Activated T-helper 17 cell treated with anti-CD3 and anti-CD28 coated beads, Interleukin-2, amount 50 U/mL, for 72 hours (primary cell): ENCODE results near the gene FAM107B. TPM values are rescaled to one million over a fixed set of nuclear protein-coding genes. Genes with fewer than 3 reads are reported as not detected.
A peak's percentile ranks its signal among the peaks of the same experiment; 100 is the strongest.

Experiments used
- ATAC-seq: fragments of 150-1000 bp; cut with Tn5 transposase; replicated peaks from 2 replicates; pipeline ENCODE4 v1.10.0; 2021; ENCODE audit warnings: mild to moderate bottlenecking, moderate library complexity
- H3K27ac Mint-ChIP-seq: one replicate; pipeline ENCODE4 v1.8.0; 2022; ENCODE audit warnings: mixed read lengths
- H3K27me3 Mint-ChIP-seq: one replicate; pipeline ENCODE4 v1.8.0; 2022; ENCODE audit warnings: mixed read lengths
- H3K36me3 Mint-ChIP-seq: one replicate; pipeline ENCODE4 v1.8.0; 2022; ENCODE audit warnings: low read depth, mild to moderate bottlenecking, mixed read lengths
- H3K4me1 Mint-ChIP-seq: one replicate; pipeline ENCODE4 v1.8.0; 2022; ENCODE audit warnings: mixed read lengths
- H3K4me3 Mint-ChIP-seq: one replicate; pipeline ENCODE4 v1.8.0; 2022; ENCODE audit warnings: mild to moderate bottlenecking, mixed read lengths
- H3K9me3 Mint-ChIP-seq: one replicate; pipeline ENCODE4 v1.8.0; 2022; ENCODE audit warnings: mixed read lengths
- total RNA-seq, 2 donors: library from RNA; stranded (reverse); gene quantifications; one replicate each; pipeline ENCODE4 v1.2.3, GENCODE V29; 2022

The FAM107B gene
- total RNA-seq, 2 donors from 2014 or later: 143 to 188 TPM

DNA sequence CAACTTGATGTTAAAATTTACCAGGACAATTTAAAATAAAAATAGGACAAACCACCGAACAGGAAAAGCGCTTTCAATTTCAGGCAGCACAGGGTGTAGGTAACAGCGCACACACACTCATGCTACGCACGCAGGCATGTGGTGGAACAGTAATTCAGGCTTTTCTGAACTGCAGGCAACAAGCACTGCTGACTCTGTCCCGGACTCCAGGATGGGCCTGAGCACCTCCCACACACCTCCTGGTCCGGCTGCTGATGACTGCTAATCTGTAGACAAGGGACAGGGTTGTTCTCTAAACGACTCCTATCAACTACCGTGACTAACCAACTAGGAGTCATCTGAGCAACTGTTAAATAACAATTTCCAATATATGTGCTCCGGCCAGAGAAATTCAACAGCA is 251.4 kb downstream of the FAM107B start:
- Mint-ChIP-seq H3K9me3 (no peaks in the 10 kb centered on the region), H3K27me3 (no peaks in the 10 kb centered on the region), H3K27ac (peak overlapping the region; percentile 84), H3K4me1 (peaks cover 38% of the 10 kb centered on the region), H3K36me3 (peaks cover 100% of the 10 kb centered on the region), H3K4me3 (peak overlapping the region; percentile 56)
- ATAC-seq: peak; percentile 51

DNA sequence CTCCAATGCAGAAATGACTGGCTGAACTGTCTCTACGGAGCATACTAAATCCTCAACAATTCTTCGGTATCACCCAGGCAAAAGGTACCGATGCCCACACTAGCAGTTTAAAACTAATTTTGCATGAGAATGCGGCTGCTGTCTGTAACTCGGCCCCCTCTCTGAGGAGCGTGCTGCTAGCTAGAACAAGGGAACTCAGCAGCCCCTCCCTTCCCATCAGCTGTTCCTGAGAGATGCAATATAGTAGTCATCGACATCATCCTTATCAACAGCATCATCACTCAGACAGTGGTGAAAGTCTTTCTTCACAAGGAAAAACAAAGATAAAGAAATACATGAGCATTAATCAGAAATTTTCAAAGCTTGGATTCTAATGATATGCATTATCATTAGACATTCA is 254.9 kb downstream of the FAM107B start:
- Mint-ChIP-seq H3K4me3 (no peak overlapping the region), H3K36me3 (peaks cover 87% of the 10 kb centered on the region), H3K27ac (no peak overlapping the region), H3K9me3 (no peaks in the 10 kb centered on the region), H3K4me1 (peaks cover 18% of the 10 kb centered on the region), H3K27me3 (no peaks in the 10 kb centered on the region)
- no peak for ATAC-seq

DNA sequence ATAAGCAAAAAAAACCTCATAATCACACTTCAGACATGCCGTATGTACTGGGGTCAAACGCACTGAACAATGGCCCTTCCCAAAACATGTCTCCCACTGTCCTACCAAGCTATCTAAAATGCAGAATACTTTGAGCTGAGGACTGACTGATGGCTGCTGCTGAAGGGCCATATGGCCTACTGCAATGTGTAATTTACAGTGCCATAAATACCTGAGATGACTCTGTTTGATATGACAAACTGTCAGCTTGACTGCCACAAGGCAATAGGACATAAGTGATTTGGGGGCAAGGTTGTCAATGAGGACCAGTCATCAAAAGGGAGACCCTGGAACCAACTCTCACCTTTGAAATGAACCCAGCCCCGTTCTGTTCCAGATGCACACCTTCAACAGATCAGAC is 256.5 kb downstream of the FAM107B start:
- no peaks in the 10 kb centered on the region for H3K9me3 Mint-ChIP-seq
- H3K4me1 Mint-ChIP-seq: peaks cover 9% of the 10 kb centered on the region
- no peak overlapping the region for H3K27ac Mint-ChIP-seq
- H3K27me3 Mint-ChIP-seq: no peaks in the 10 kb centered on the region
- H3K36me3 Mint-ChIP-seq: peaks cover 74% of the 10 kb centered on the region
- no peak for ATAC-seq
- H3K4me3 Mint-ChIP-seq: no peak overlapping the region

DNA sequence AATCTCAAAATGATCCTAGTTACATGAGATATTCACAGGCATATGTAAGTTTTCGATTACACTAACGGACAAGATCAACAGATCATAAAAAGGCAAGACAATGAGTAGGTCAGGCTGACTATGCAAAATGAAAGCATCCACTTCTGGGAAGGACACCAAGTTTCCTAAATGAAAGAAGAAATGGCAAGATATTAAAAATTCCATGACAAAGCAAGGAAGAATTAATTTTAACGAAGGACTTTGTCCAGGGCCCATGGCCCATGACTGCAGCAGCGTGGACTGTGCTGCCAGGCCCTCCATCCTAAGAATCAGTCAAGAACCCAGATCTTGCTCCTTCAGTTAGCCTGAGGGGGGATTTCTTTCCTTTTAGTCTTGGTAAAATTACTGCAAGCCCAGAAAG is 261.6 kb downstream of the FAM107B start:
- Mint-ChIP-seq H3K4me3 (no peak overlapping the region), H3K4me1 (peaks cover 4% of the 10 kb centered on the region), H3K27ac (no peak overlapping the region), H3K36me3 (peaks cover 67% of the 10 kb centered on the region), H3K27me3 (no peaks in the 10 kb centered on the region), H3K9me3 (no peaks in the 10 kb centered on the region)
- ATAC-seq: no peak

DNA sequence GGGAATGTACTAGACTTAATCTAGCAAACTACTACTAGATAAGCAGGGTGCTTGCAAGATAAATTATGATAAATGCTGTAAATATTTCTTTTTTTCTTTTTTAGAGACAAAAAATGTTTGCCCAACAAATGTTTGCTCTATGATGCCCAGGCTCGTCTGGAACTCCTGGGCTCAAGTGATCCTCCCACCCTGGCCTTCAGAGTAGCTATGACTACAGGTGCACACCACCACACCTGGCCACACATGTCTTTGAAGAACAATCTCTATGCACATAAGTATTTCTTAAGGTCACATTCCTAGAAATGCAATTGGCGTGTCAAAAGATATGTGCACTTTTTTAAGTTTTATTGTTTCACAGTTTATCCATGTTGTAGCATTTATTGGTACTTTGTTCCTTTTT is 264.4 kb downstream of the FAM107B start:
- ATAC-seq: no peak
- Mint-ChIP-seq H3K9me3 (no peaks in the 10 kb centered on the region), H3K36me3 (peaks cover 47% of the 10 kb centered on the region), H3K4me3 (no peak overlapping the region), H3K27me3 (no peaks in the 10 kb centered on the region), H3K4me1 (peaks cover 17% of the 10 kb centered on the region), H3K27ac (no peak overlapping the region)

DNA sequence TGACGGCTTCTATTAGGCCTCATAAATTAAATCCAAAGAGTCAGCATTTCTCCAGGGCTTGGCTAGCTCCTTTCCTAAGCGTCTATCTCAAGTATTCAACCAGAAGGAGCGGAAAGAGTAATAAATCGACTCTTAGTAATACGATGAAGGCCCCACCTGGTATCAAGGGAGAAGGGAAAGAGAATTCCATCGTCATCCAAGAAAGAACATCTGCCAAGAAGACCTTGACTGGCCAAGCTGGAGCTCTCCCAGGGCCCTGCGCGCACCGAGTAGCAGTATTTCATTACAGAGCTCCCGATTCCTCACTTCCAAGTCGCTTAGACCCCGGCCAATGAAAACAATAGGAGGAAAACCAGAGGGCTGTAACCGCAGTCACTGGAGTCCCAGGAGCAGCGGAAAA is 266.0 kb downstream of the FAM107B start:
- ATAC-seq: no peak
- H3K4me3 Mint-ChIP-seq: peak overlapping the region; percentile 13
- H3K27ac Mint-ChIP-seq: peak overlapping the region; percentile 85
- H3K4me1 Mint-ChIP-seq: peaks cover 17% of the 10 kb centered on the region
- H3K27me3 Mint-ChIP-seq: no peaks in the 10 kb centered on the region
- H3K36me3 Mint-ChIP-seq: peaks cover 47% of the 10 kb centered on the region
- no peaks in the 10 kb centered on the region for H3K9me3 Mint-ChIP-seq

DNA sequence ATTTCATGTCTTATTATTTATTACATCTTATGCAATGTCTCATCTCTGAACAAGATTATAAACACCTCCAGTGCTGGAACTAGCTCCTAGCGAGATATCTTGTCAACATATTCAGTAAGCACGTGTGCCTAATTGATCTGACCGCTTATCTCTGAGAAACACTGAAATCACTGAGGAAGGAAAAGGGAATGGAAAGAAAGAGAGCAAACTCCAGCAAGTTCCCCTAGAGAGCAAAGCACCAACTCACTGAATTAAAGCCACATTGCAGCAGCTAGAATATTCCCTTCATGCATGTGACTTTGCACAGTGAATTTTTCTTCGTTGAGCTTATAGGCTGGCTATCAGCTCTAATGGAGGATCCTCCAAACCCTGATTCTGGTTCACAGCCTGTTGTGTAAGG is 266.9 kb downstream of the FAM107B start:
- Mint-ChIP-seq H3K4me1 (peaks cover 13% of the 10 kb centered on the region), H3K27ac (peak overlapping the region; percentile 85), H3K4me3 (peak overlapping the region; percentile 51), H3K27me3 (no peaks in the 10 kb centered on the region), H3K9me3 (no peaks in the 10 kb centered on the region), H3K36me3 (peaks cover 40% of the 10 kb centered on the region)
- ATAC-seq: no peak

DNA sequence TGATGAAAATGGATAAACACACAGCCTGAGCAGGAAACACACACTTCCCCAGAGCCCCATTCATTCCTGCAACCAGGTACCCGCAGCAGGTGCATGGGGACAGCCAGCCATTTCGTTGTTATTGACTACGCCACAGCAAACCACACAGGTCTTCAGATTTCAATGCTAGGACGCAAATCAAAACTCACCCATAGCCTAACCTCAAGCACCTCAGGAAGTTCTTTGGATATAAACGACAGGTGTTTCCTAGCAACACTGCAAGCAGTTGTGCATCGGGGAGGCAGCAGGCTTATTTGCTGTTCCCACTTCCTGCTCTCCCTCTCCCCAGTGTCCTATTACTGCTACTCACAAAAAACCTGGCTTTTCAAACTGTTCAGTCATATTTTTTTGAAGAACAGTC is 267.5 kb downstream of the FAM107B start:
- peak overlapping the region; percentile 85 for H3K27ac Mint-ChIP-seq
- H3K27me3 Mint-ChIP-seq: no peaks in the 10 kb centered on the region
- H3K36me3 Mint-ChIP-seq: peaks cover 34% of the 10 kb centered on the region
- peak; percentile 77 for ATAC-seq
- H3K9me3 Mint-ChIP-seq: no peaks in the 10 kb centered on the region
- H3K4me1 Mint-ChIP-seq: peaks cover 13% of the 10 kb centered on the region
- peak overlapping the region; percentile 51 for H3K4me3 Mint-ChIP-seq

DNA sequence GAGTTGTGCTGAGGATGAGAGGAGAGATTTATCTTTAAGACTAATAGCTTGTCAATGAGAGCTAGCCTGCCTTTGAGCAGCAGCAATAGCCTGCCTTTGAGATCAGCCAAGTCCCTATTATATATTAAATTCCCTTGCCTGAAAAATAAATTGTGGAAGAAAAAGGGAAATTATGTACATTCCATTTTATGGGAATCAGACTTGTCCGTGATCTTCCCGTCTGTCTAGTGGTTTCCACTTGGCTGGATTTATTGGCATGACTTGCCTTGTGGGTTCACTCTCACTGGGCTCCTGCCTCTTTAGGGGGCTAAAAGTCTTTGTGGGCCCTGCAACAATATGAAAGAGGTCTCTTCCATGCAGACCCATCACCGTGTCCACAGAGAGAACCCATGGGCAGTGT is 272.3 kb downstream of the FAM107B start:
- no peak overlapping the region for H3K4me3 Mint-ChIP-seq
- H3K4me1 Mint-ChIP-seq: peaks cover 8% of the 10 kb centered on the region
- no peaks in the 10 kb centered on the region for H3K27me3 Mint-ChIP-seq
- H3K27ac Mint-ChIP-seq: peak overlapping the region; percentile 14
- no peak for ATAC-seq
- no peaks in the 10 kb centered on the region for H3K9me3 Mint-ChIP-seq
- no peaks in the 10 kb centered on the region for H3K36me3 Mint-ChIP-seq

DNA sequence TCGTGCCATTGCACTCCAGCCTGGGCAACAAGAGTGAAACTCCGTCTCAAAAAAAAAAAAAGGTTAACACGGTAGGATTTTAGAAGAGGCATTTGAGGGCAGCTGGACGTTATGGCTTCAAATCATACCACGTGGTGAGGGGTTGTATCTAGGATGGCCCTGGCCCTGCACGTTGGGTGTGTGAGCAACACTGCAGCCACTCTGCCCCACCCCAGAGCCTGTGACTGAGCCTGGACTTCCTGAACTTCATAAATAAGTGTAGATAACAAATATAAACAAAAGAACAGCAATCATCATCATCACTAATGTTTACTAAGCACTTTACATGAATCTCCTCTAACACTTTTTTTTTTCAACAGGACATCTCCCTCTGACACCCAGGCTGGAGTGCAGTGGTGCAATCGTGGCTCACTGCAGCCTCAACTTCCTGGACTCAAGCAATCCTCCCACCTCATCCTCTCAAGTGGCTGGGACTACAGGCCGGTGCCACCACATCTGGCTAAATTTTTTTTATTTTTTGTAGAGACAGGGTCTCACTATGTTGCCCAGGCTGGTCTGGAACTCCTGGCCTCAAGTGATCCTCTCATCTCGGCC is 274.4 kb downstream of the FAM107B start:
- Mint-ChIP-seq H3K4me3 (no peak overlapping the region), H3K4me1 (no peaks in the 10 kb centered on the region), H3K27ac (no peak overlapping the region)

DNA sequence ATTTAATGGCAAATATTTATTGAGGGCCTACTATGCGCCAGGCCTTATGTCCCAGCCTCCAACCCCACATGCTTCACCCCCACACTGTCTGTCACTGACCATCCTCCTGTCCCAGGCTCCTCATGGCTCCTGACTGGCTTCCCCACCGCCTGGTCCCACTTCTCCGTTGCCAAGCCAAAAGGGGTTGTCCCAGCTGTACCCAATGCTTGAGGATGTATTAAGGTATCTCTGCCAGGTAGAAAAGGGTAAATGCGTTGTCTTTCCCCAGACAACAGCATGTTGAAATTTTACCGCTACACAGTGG is 275.1 kb downstream of the FAM107B start:
- H3K27me3 Mint-ChIP-seq: no peaks in the 10 kb centered on the region
- ATAC-seq: no peak

More for the DNA sequence above, 274.4 kb downstream of the FAM107B start:
- Mint-ChIP-seq H3K27me3 (no peaks in the 10 kb centered on the region), H3K36me3 (no peaks in the 10 kb centered on the region), H3K9me3 (no peaks in the 10 kb centered on the region)
- ATAC-seq: no peak

DNA sequence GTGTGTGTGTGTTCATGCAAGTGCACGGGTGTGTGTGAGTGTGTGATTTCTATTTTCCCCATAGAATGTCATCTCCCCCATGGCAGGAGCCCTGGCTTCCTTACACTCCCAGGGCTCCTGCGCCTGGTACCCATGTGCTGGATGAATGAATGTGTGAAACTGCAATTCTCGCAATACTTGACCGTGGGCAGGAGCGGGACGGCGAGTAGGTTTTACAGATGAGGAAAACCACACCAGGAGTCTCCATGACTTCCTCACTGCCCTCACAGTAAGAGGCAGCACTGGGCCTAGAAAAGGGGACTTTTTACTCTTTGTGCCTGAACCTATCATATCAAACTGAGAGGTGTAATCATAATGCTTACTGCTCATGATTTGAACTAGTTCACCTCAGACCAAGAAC is 276.4 kb downstream of the FAM107B start:
- no peaks in the 10 kb centered on the region for H3K27me3 Mint-ChIP-seq
- ATAC-seq: no peak
- no peaks in the 10 kb centered on the region for H3K9me3 Mint-ChIP-seq
- H3K36me3 Mint-ChIP-seq: no peaks in the 10 kb centered on the region
- no peak overlapping the region for H3K4me3 Mint-ChIP-seq
- no peak overlapping the region for H3K27ac Mint-ChIP-seq
- H3K4me1 Mint-ChIP-seq: no peaks in the 10 kb centered on the region

More for the DNA sequence above, 275.1 kb downstream of the FAM107B start:
- Mint-ChIP-seq H3K9me3 (no peaks in the 10 kb centered on the region), H3K4me3 (no peak overlapping the region), H3K36me3 (no peaks in the 10 kb centered on the region), H3K27ac (no peak overlapping the region), H3K4me1 (no peaks in the 10 kb centered on the region)

DNA sequence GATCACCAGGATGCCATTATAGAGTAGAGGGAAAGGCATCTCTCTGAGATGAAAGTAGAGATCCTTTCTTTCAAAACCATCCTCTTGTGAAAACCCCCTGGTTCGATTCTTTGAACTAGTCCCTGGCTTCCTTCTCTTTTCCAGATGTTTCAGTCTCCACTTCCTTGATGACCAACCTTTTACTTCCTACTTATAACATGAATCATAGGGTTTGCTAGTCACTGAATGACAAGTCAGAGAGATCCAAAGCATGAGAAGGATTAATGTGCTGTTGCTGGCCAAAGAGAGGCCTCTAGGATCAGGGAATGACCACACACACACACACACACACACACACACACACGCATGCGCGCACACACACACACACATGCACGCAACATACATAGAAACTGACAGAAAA is 282.9 kb downstream of the FAM107B start:
- H3K27ac Mint-ChIP-seq: no peak overlapping the region
- no peaks in the 10 kb centered on the region for H3K36me3 Mint-ChIP-seq
- H3K4me3 Mint-ChIP-seq: no peak overlapping the region
- no peak for ATAC-seq
- H3K9me3 Mint-ChIP-seq: no peaks in the 10 kb centered on the region
- no peaks in the 10 kb centered on the region for H3K4me1 Mint-ChIP-seq
- H3K27me3 Mint-ChIP-seq: peaks cover 11% of the 10 kb centered on the region

DNA sequence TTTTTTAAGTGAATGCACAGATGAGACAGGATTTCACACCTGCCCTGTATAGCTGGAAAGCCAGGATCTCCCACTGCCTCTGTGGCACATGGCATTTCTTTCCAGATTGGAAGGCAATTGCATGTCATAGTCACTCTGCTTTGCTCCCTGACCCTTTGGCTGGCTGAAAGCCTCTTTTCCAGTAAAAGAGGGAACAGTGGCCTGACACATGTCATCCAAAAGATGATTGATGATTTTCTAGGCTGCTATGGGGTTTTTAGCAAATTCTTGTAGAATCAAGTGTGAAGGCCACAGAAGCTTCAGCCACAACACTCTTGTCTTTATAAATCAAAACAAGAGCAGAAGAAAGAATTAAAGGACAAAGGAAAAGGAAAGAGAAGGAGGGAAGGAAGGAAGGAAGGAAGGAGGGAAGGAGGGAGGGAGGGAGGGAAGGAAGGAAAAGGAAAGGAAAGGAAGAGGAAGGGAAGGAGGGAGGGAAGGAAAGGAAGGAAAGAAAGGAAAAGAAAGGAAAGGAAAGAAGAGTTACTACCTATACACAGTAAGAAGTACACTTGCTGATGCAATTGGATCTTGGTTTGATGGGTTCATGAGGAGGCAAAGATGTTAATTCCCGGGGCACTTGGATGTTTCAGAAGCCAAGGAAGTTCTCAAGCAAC is 285.0 kb downstream of the FAM107B start:
- Mint-ChIP-seq H3K36me3 (no peaks in the 10 kb centered on the region), H3K27me3 (peaks cover 26% of the 10 kb centered on the region), H3K9me3 (peaks cover 1% of the 10 kb centered on the region), H3K4me1 (no peaks in the 10 kb centered on the region), H3K27ac (no peak overlapping the region), H3K4me3 (no peak overlapping the region)
- no peak for ATAC-seq

DNA sequence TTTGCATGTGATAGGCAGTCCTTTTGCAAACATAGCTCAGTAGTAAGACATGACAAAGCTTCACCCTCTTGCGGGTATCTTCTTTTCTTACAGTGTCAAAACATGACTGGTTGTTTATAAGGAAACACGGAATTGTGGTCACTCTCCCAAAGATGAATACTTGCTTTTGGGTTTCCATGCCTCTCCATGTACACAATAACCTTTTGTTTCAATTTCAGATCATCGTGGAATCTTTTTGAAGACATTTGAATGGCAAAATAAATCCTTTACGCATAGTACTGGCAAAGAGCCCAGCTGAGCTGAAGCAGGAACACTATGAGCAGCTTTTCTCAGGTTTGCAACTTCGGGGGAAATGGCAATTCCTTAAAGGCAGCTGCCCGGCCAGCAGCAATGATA is 287.2 kb downstream of the FAM107B start:
- no peak overlapping the region for H3K4me3 Mint-ChIP-seq
- ATAC-seq: no peak
- peaks cover 38% of the 10 kb centered on the region for H3K27me3 Mint-ChIP-seq
- H3K4me1 Mint-ChIP-seq: no peaks in the 10 kb centered on the region
- H3K36me3 Mint-ChIP-seq: no peaks in the 10 kb centered on the region
- no peak overlapping the region for H3K27ac Mint-ChIP-seq
- peaks cover 5% of the 10 kb centered on the region for H3K9me3 Mint-ChIP-seq
